GM23338 (cell line): Measurements from ENCODE around the gene ZKSCAN8. TPM values are rescaled to one million over a fixed set of nuclear protein-coding genes. Genes with fewer than 3 reads are reported as not detected.

Experiments
- ATAC-seq: fragments of 200-7000 bp; cut with Tn5 transposase; 3 replicates; pipeline ENCODE4 v1.9.1; 2020
- DNase-seq: peaks from one replicate; pipeline ENCODE4 v3.0.0-alpha.2; 2015; ENCODE audit warnings: low spot score
- H2AFZ ChIP-seq: fragments of 200-600 bp; sonication (generic); 2 replicates; pipeline ENCODE4 v1.8.0; 2016; ENCODE audit warnings: antibody characterized with exemption, mild to moderate bottlenecking, moderate library complexity
- H3F3A ChIP-seq: fragments of 200-600 bp; sonication (generic); replicated peaks from 2 replicates; pipeline ENCODE4 v1.8.0; 2017; ENCODE audit warnings: antibody characterized with exemption, mixed run types, low read depth
- H3K27ac ChIP-seq: fragments of 200-600 bp; sonication (generic); 2 replicates; pipeline ENCODE4 v1.6.1; 2016; ENCODE audit warnings: low read depth
- H3K27me3 ChIP-seq: fragments of 200-600 bp; sonication (generic); 2 replicates; pipeline ENCODE4 v1.8.0; 2016; ENCODE audit warnings: mild to moderate bottlenecking, mixed run types, moderate library complexity; ENCODE audit not compliant: insufficient read depth
- H3K36me3 ChIP-seq: fragments of 200-600 bp; sonication (generic); 2 replicates; pipeline ENCODE4 v1.8.0; 2016; ENCODE audit warnings: mild to moderate bottlenecking; ENCODE audit not compliant: insufficient read depth
- H3K4me1 ChIP-seq: fragments of 200-600 bp; sonication (generic); 2 replicates; pipeline ENCODE4 v1.8.0; 2016; ENCODE audit warnings: mild to moderate bottlenecking, moderate library complexity; ENCODE audit not compliant: insufficient read depth
- H3K4me2 ChIP-seq: fragments of 200-600 bp; sonication (generic); 2 replicates; pipeline ENCODE4 v1.7.1; 2017; ENCODE audit warnings: mixed run types
- H3K4me3 ChIP-seq: fragments of 200-600 bp; sonication (generic); 2 replicates; pipeline ENCODE4 v1.6.1; 2016; ENCODE audit warnings: mixed run types
- H3K79me2 ChIP-seq: fragments of 200-600 bp; sonication (generic); replicated peaks from 2 replicates; pipeline ENCODE4 v1.8.0; 2017; ENCODE audit warnings: mild to moderate bottlenecking; ENCODE audit not compliant: insufficient read depth
- H3K9me2 ChIP-seq: fragments of 200-600 bp; sonication (generic); 2 replicates; pipeline ENCODE4 v1.8.0; 2017; ENCODE audit not compliant: insufficient read depth
- H4K20me1 ChIP-seq: fragments of 200-600 bp; sonication (generic); replicated peaks from 2 replicates; pipeline ENCODE4 v1.8.0; 2017; ENCODE audit warnings: mild to moderate bottlenecking; ENCODE audit not compliant: insufficient read depth
- H3K27ac Mint-ChIP-seq: 2 replicates; pipeline ENCODE4 v1.8.0; 2020; ENCODE audit warnings: inconsistent platforms, mild to moderate bottlenecking, moderate library complexity, mixed read lengths
- H3K27me3 Mint-ChIP-seq: 3 replicates; pipeline ENCODE4 v1.8.0; 2022; ENCODE audit warnings: low read depth, mild to moderate bottlenecking, moderate library complexity, mixed read lengths, inconsistent platforms; ENCODE audit not compliant: insufficient read depth, poor library complexity
- H3K36me3 Mint-ChIP-seq: 3 replicates; pipeline ENCODE4 v1.8.0; 2021; ENCODE audit warnings: low read depth, mild to moderate bottlenecking, inconsistent platforms, moderate library complexity, mixed read lengths
- H3K4me1 Mint-ChIP-seq: 3 replicates; pipeline ENCODE4 v1.8.0; 2020; ENCODE audit warnings: mild to moderate bottlenecking, inconsistent platforms, mixed read lengths
- H3K4me3 Mint-ChIP-seq: 3 replicates; pipeline ENCODE4 v1.8.0; 2021; ENCODE audit warnings: moderate library complexity, mild to moderate bottlenecking, inconsistent platforms, mixed read lengths
- H3K9me3 Mint-ChIP-seq: 3 replicates; pipeline ENCODE4 v1.8.0; 2020; ENCODE audit warnings: moderate library complexity, mild to moderate bottlenecking, inconsistent platforms, mixed read lengths
- EZH2 ChIP-seq: fragments of 200-600 bp; sonication (generic); IDR thresholded peaks from one replicate; pipeline ENCODE4 v1.8.0; 2017; ENCODE audit warnings: antibody characterized with exemption, mild to moderate bottlenecking, low read depth; ENCODE audit not compliant: unreplicated experiment
- EZH2phosphoT487 ChIP-seq: fragments of 200-600 bp; sonication (generic); IDR thresholded peaks from one replicate; pipeline ENCODE4 v1.8.1; 2018; ENCODE audit warnings: antibody characterized with exemption; ENCODE audit not compliant: unreplicated experiment
- JUNB ChIP-seq: IDR thresholded peaks from one replicate; pipeline ENCODE4 v1.6.1; 2016; ENCODE audit warnings: antibody characterized with exemption; ENCODE audit not compliant: unreplicated experiment
- NANOG ChIP-seq: IDR thresholded peaks from 2 replicates; pipeline ENCODE4 v1.6.1; 2016; ENCODE audit warnings: antibody characterized with exemption, borderline replicate concordance
- POLR2AphosphoS5 ChIP-seq: IDR thresholded peaks from 2 replicates; pipeline ENCODE4 v1.6.1; 2016; ENCODE audit warnings: antibody characterized with exemption, low read depth
- STAT1 ChIP-seq: IDR thresholded peaks from one replicate; pipeline ENCODE4 v1.6.1; 2016; ENCODE audit warnings: antibody characterized with exemption; ENCODE audit not compliant: unreplicated experiment
- ZNF114 ChIP-seq: fragments of 250-450 bp; sonication (Bioruptor Pico); IDR thresholded peaks from 2 replicates; pipeline ENCODE4 v1.5.0; 2020; ENCODE audit warnings: mild to moderate bottlenecking, moderate library complexity
- ZNF331 ChIP-seq: fragments of 250-450 bp; sonication (Bioruptor Pico); IDR thresholded peaks from 2 replicates; pipeline ENCODE4 v1.5.0; 2020; ENCODE audit warnings: low read depth, mild to moderate bottlenecking, moderate library complexity
- polyA plus RNA-seq: library from polyadenylated mRNA; unstranded; fragments of >200 nt; fragmentation: Nextera tagmentation; extraction: Ambion mirVana; gene quantifications from 2 replicates; pipeline ENCODE4 v1.2.1, GENCODE V29; 2016
- total RNA-seq: library from RNA; depleted of rRNA; stranded (reverse); fragments of >200 nt; shearing (Covaris generic); gene quantifications from 2 replicates; pipeline ENCODE4 v1.2.3, GENCODE V29; 2014
- TF ChIP-seq, protein P1 (sequence below): IDR thresholded peaks from one replicate; pipeline ENCODE4 v1.6.1; 2018; ENCODE audit warnings: antibody characterized with exemption; ENCODE audit not compliant: unreplicated experiment
- TF ChIP-seq, protein P2 (sequence below): IDR thresholded peaks from 2 replicates; pipeline ENCODE4 v1.6.1; 2016; ENCODE audit warnings: antibody characterized with exemption
- TF ChIP-seq, protein P3 (sequence below), 2 experiments: fragments of 200-600 bp in 1 of 2; sonication (generic) in 1 of 2; conservative IDR thresholded peaks; 2 replicates each; pipeline versions ENCODE4 v1.5.1 to v1.6.1; 2016 to 2017; ENCODE audit warnings: antibody characterized with exemption in 2 of 2, low read depth in 2 of 2, mild to moderate bottlenecking in 2 of 2, moderate library complexity in 1 of 2

Gene ZKSCAN8
- total and polyA plus RNA-seq, 2 experiments from 2014 or later: 4.2 to 22.6 TPM

DNA sequence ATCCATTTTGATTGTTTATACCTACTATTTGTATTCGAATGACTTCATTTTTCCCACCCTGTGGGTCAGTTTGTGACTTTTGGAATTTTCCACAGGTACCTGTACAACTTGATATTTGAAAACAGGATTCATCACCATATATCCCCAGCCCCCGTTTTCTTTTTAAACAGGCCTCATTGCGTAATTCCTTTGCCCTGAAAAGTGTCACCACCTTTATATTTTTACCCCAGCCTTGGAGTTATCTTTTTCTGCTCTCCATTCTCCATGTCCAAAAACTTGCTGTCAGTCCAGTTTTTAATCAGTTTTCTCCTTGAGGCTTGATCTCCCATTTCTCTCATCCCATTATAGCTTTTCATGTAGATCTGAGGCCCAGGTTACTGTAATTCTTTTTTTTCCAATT, 16.6 kb downstream of the ZKSCAN8 start:
- Histone ChIP-seq H3F3A (no peaks in the 10 kb centered on the region), H3K79me2 (no peaks in the 10 kb centered on the region), H3K27me3 (peaks cover 5% of the 10 kb centered on the region), H3K27ac (no peak overlapping the region), H3K36me3 (peaks cover 23% of the 10 kb centered on the region), H4K20me1 (peaks cover 7% of the 10 kb centered on the region; the same call in 1 of the 2 replicates), H2AFZ (no peak overlapping the region), H3K4me1 (peaks cover 5% of the 10 kb centered on the region; the same call in 1 of the 2 replicates), H3K9me2 (peaks cover 6% of the 10 kb centered on the region; the same call in 1 of the 2 replicates), H3K4me2 (no peak overlapping the region), H3K4me3 (no peak overlapping the region)
- no peak for ATAC-seq
- Mint-ChIP-seq H3K36me3 (peaks cover 39% of the 10 kb centered on the region), H3K4me1 (peaks cover 13% of the 10 kb centered on the region), H3K4me3 (no peak overlapping the region), H3K9me3 (no peaks in the 10 kb centered on the region; the same call in 2 of the 3 replicates), H3K27ac (no peak overlapping the region), H3K27me3 (no peaks in the 10 kb centered on the region)
- no peak for DNase-seq
- TF ChIP-seq POLR2AphosphoS5: no peak
- TF ChIP-seq, protein P1, sequence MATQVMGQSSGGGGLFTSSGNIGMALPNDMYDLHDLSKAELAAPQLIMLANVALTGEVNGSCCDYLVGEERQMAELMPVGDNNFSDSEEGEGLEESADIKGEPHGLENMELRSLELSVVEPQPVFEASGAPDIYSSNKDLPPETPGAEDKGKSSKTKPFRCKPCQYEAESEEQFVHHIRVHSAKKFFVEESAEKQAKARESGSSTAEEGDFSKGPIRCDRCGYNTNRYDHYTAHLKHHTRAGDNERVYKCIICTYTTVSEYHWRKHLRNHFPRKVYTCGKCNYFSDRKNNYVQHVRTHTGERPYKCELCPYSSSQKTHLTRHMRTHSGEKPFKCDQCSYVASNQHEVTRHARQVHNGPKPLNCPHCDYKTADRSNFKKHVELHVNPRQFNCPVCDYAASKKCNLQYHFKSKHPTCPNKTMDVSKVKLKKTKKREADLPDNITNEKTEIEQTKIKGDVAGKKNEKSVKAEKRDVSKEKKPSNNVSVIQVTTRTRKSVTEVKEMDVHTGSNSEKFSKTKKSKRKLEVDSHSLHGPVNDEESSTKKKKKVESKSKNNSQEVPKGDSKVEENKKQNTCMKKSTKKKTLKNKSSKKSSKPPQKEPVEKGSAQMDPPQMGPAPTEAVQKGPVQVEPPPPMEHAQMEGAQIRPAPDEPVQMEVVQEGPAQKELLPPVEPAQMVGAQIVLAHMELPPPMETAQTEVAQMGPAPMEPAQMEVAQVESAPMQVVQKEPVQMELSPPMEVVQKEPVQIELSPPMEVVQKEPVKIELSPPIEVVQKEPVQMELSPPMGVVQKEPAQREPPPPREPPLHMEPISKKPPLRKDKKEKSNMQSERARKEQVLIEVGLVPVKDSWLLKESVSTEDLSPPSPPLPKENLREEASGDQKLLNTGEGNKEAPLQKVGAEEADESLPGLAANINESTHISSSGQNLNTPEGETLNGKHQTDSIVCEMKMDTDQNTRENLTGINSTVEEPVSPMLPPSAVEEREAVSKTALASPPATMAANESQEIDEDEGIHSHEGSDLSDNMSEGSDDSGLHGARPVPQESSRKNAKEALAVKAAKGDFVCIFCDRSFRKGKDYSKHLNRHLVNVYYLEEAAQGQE: no peak
- TF ChIP-seq JUNB: no peak

DNA sequence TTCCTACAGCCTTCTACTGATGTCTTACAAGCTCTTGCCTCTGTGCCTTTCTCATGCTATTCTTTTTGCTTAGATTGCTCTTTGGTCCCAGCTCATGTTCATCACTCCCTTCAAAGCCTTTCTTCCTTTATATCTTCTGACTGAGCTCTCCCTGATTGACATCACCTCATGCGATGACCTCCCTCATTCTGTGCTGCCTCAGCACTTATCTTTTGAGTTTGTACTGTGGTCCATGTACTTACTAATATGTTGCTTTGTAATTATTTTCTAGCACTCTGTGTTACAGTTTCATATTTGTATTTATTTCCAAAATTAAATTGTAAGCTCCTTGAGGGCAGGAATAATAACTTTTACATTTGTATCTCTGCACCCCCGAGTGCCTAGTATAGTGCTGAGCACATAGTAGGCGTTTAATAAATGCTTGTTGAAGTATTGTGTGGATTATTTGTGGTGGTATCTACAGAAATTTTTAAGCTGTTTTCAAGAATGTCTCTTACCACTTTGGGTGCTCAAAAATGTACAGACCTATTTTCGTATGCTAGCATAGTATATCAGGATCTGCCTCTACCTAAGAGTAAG, 17.4 kb downstream of the ZKSCAN8 start:
- H3K27me3 ChIP-seq: peaks cover 12% of the 10 kb centered on the region
- H3F3A ChIP-seq: no peaks in the 10 kb centered on the region
- H3K4me3 ChIP-seq: no peak overlapping the region
- H3K36me3 Mint-ChIP-seq: peaks cover 31% of the 10 kb centered on the region
- H3K4me2 ChIP-seq: no peak overlapping the region
- no peaks in the 10 kb centered on the region; the same call in 2 of the 3 replicates for H3K9me3 Mint-ChIP-seq
- H4K20me1 ChIP-seq: peaks cover 7% of the 10 kb centered on the region; the same call in 1 of the 2 replicates
- no peak for DNase-seq
- peaks cover 13% of the 10 kb centered on the region for H3K4me1 Mint-ChIP-seq
- no peaks in the 10 kb centered on the region for H3K79me2 ChIP-seq
- H3K36me3 ChIP-seq: peaks cover 16% of the 10 kb centered on the region
- no peak for ATAC-seq
- H2AFZ ChIP-seq: no peak overlapping the region
- no peaks in the 10 kb centered on the region for H3K27me3 Mint-ChIP-seq
- H3K4me3 Mint-ChIP-seq: no peak overlapping the region
- peaks cover 5% of the 10 kb centered on the region; the same call in 1 of the 2 replicates for H3K4me1 ChIP-seq
- no peak overlapping the region for H3K27ac Mint-ChIP-seq
- no peak overlapping the region for H3K27ac ChIP-seq
- H3K9me2 ChIP-seq: peaks cover 6% of the 10 kb centered on the region; the same call in 1 of the 2 replicates
- TF ChIP-seq EZH2: no peak
- TF ChIP-seq, protein P1: no peak
- TF ChIP-seq ZNF114 (CRISPR knock-in tag): no peak
- TF ChIP-seq, protein P2, sequence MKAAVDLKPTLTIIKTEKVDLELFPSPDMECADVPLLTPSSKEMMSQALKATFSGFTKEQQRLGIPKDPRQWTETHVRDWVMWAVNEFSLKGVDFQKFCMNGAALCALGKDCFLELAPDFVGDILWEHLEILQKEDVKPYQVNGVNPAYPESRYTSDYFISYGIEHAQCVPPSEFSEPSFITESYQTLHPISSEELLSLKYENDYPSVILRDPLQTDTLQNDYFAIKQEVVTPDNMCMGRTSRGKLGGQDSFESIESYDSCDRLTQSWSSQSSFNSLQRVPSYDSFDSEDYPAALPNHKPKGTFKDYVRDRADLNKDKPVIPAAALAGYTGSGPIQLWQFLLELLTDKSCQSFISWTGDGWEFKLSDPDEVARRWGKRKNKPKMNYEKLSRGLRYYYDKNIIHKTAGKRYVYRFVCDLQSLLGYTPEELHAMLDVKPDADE: no peak
- no peak for TF ChIP-seq EZH2phosphoT487
- no peak for TF ChIP-seq NANOG
- TF ChIP-seq ZNF331: no peak
- TF ChIP-seq JUNB: no peak
- no peak for TF ChIP-seq STAT1
- TF ChIP-seq, protein P3, sequence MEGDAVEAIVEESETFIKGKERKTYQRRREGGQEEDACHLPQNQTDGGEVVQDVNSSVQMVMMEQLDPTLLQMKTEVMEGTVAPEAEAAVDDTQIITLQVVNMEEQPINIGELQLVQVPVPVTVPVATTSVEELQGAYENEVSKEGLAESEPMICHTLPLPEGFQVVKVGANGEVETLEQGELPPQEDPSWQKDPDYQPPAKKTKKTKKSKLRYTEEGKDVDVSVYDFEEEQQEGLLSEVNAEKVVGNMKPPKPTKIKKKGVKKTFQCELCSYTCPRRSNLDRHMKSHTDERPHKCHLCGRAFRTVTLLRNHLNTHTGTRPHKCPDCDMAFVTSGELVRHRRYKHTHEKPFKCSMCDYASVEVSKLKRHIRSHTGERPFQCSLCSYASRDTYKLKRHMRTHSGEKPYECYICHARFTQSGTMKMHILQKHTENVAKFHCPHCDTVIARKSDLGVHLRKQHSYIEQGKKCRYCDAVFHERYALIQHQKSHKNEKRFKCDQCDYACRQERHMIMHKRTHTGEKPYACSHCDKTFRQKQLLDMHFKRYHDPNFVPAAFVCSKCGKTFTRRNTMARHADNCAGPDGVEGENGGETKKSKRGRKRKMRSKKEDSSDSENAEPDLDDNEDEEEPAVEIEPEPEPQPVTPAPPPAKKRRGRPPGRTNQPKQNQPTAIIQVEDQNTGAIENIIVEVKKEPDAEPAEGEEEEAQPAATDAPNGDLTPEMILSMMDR (conservative IDR thresholded peaks at IDR 0.05; ENCODE audit: low read depth in 2 of 2): no peak
